HCT116 (cell line): ENCODE results near the gene SERGEF.

Experiments used
- CEBPB ChIP-seq: IDR thresholded peaks from 2 replicates; pipeline ENCODE4 v1.6.1; 2012; ENCODE audit warnings: low read depth
- CTCF ChIP-seq, 3 experiments: fragments of 200-600 bp in 1 of 3; sonication (generic) in 1 of 3; IDR thresholded peaks in 2 of 3; conservative IDR thresholded peaks in 1 of 3; 2 replicates each; pipeline ENCODE4 v1.5.1; 2012 to 2017; ENCODE audit warnings: low read depth in 2 of 3, low read length in 2 of 3, antibody characterized with exemption in 1 of 3, borderline replicate concordance in 1 of 3, control low read depth in 1 of 3, mild to moderate bottlenecking in 1 of 3, mixed read lengths in 1 of 3, mixed run types in 1 of 3, moderate library complexity in 1 of 3; ENCODE audit not compliant: insufficient read depth in 1 of 3
- EGR1 ChIP-seq: IDR thresholded peaks from 2 replicates; pipeline ENCODE4 v1.6.1; 2012; ENCODE audit warnings: low read depth
- EZH2 ChIP-seq: fragments of 200-600 bp; sonication (generic); IDR thresholded peaks from 2 replicates; pipeline ENCODE4 v1.6.1; 2017; ENCODE audit warnings: antibody characterized with exemption, mixed run types
- MAX ChIP-seq: IDR thresholded peaks from 2 replicates; pipeline ENCODE4 v1.6.1; 2012
- POLR2A ChIP-seq: IDR thresholded peaks from 2 replicates; pipeline ENCODE4 v1.7.0; 2011; ENCODE audit warnings: borderline replicate concordance; ENCODE audit not compliant: insufficient read depth, insufficient read length; ENCODE audit errors: extremely low read depth
- RAD21 ChIP-seq: IDR thresholded peaks from 2 replicates; pipeline ENCODE4 v1.6.1; 2012; ENCODE audit warnings: low read depth, mild to moderate bottlenecking
- SIN3A ChIP-seq: IDR thresholded peaks from 2 replicates; pipeline ENCODE4 v1.6.1; 2012; ENCODE audit warnings: low read depth

- TF ChIP-seq SIN3A (no peak), EGR1 (no peak), CTCF (IDR thresholded peaks at IDR 0.05 in 2 of 3, conservative IDR thresholded peaks at IDR 0.05 in 1 of 3; ENCODE audit: borderline replicate concordance in 1 of 3, insufficient read depth in 1 of 3, low read depth in 2 of 3, low read length in 2 of 3) (no peak), RAD21 (no peak), POLR2A (no peak), EZH2 (no peak), CEBPB (no peak), MAX (no peak)
Observed at GRCh38 chr11:17989306-17989705, 23.5 kb downstream of the SERGEF start.
